MM.1S (cell line): Measurements from ENCODE around the gene CIB2.
"Not testable (repeated sequence)": the region's sequence is repeated elsewhere in the genome, so short reads cannot be mapped to it uniquely, and the experiment has no call there.

Source experiments
- DNase-seq: peaks from one replicate; pipeline ENCODE4 v3.0.0-alpha.2; 2015
- H2AFZ ChIP-seq: fragments of 300-600 bp; sonication (generic); 2 replicates; pipeline ENCODE4 v1.6.0; 2016; ENCODE audit warnings: antibody characterized with exemption, low read length
- H3F3A ChIP-seq: fragments of 300-600 bp; sonication (generic); 2 replicates; pipeline ENCODE4 v1.6.1; 2016; ENCODE audit warnings: mild to moderate bottlenecking, antibody characterized with exemption, low read length, moderate library complexity, mixed read lengths; ENCODE audit not compliant: insufficient read depth
- H3K27ac ChIP-seq: fragments of 300-600 bp; sonication (generic); 2 replicates; pipeline ENCODE4 v1.5.1; 2016; ENCODE audit warnings: mild to moderate bottlenecking, low read length
- H3K27me3 ChIP-seq: fragments of 300-600 bp; sonication (generic); replicated peaks from 2 replicates; pipeline ENCODE4 v1.6.0; 2016; ENCODE audit warnings: low read length; ENCODE audit not compliant: insufficient read depth
- H3K36me3 ChIP-seq: fragments of 300-600 bp; sonication (generic); replicated peaks from 2 replicates; pipeline ENCODE4 v1.6.1; 2016; ENCODE audit warnings: mild to moderate bottlenecking, low read length, mixed read lengths; ENCODE audit not compliant: insufficient read depth
- H3K4me1 ChIP-seq: fragments of 300-600 bp; sonication (generic); 2 replicates; pipeline ENCODE4 v1.6.1; 2016; ENCODE audit warnings: low read length, mixed read lengths
- H3K4me2 ChIP-seq: fragments of 300-600 bp; sonication (generic); 2 replicates; pipeline ENCODE4 v1.6.0; 2016; ENCODE audit warnings: low read depth, low read length
- H3K4me3 ChIP-seq: fragments of 300-600 bp; sonication (generic); 2 replicates; pipeline ENCODE4 v1.5.1; 2016; ENCODE audit warnings: low read length, mixed read lengths
- H3K79me2 ChIP-seq: fragments of 300-600 bp; sonication (generic); 2 replicates; pipeline ENCODE4 v1.6.1; 2016; ENCODE audit warnings: mixed run types, low read length, mixed read lengths
- H3K9ac ChIP-seq: fragments of 300-600 bp; sonication (generic); 2 replicates; pipeline ENCODE4 v1.6.1; 2016; ENCODE audit warnings: low read length, mixed read lengths
- H3K9me2 ChIP-seq: fragments of 300-600 bp; sonication (generic); replicated peaks from 2 replicates; pipeline ENCODE4 v1.6.1; 2016; ENCODE audit warnings: mild to moderate bottlenecking, low read length, mixed read lengths; ENCODE audit not compliant: insufficient read depth
- H3K9me3 ChIP-seq: fragments of 300-600 bp; sonication (generic); replicated peaks from 2 replicates; pipeline ENCODE4 v1.6.1; 2016; ENCODE audit warnings: mild to moderate bottlenecking, low read length, mixed read lengths; ENCODE audit not compliant: insufficient read depth
- H4K20me1 ChIP-seq: fragments of 300-600 bp; sonication (generic); 2 replicates; pipeline ENCODE4 v1.6.1; 2016; ENCODE audit warnings: mild to moderate bottlenecking, low read length, moderate library complexity, mixed read lengths; ENCODE audit not compliant: insufficient read depth
- CTCF ChIP-seq: fragments of 300-600 bp; sonication (generic); IDR thresholded peaks from 2 replicates; pipeline ENCODE4 v1.5.1; 2016; ENCODE audit warnings: antibody characterized with exemption, low read length, mixed read lengths
- EZH2 ChIP-seq: fragments of 300-600 bp; sonication (generic); optimal IDR thresholded peaks from 2 replicates; pipeline ENCODE3; 2017; ENCODE audit warnings: low read depth, mild to moderate bottlenecking, antibody characterized with exemption, low read length, mixed read lengths
- EZH2phosphoT487 ChIP-seq: fragments of 300-600 bp; sonication (generic); IDR thresholded peaks from 2 replicates; pipeline ENCODE4 v1.6.1; 2018; ENCODE audit warnings: antibody characterized with exemption, low read length

CIB2 gene

GRCh38 chr15:78156653-78157052 lies 25.4 kb upstream of the CIB2 start:
- Histone ChIP-seq H3K9me2 (no peaks in the 10 kb centered on the region), H3K9me3 (no peaks in the 10 kb centered on the region), H3K79me2 (peaks cover 53% of the 10 kb centered on the region), H3K4me1 (no peaks in the 10 kb centered on the region), H3K27me3 (no peaks in the 10 kb centered on the region), H4K20me1 (peaks cover 7% of the 10 kb centered on the region; the same call in 1 of the 2 replicates), H3K4me3 (no peak overlapping the region), H3K4me2 (no peak overlapping the region), H3K9ac (no peak overlapping the region), H3K36me3 (peaks cover 4% of the 10 kb centered on the region; the same call in 1 of the 2 replicates), H3F3A (no peaks in the 10 kb centered on the region), H2AFZ (no peak overlapping the region), H3K27ac (no peak overlapping the region)
- no peak for TF ChIP-seq EZH2phosphoT487
- no peak for TF ChIP-seq EZH2
- no peak for TF ChIP-seq CTCF
- no peak for DNase-seq

- Histone ChIP-seq H2AFZ (no peak overlapping the region), H3K27ac (no peak overlapping the region), H4K20me1 (peaks cover 7% of the 10 kb centered on the region; the same call in 1 of the 2 replicates), H3K9ac (no peak overlapping the region), H3K9me2 (no peaks in the 10 kb centered on the region), H3K4me3 (no peak overlapping the region), H3K36me3 (peaks cover 8% of the 10 kb centered on the region; the same call in 1 of the 2 replicates), H3F3A (no peaks in the 10 kb centered on the region), H3K4me2 (no peak overlapping the region), H3K4me1 (peaks cover 6% of the 10 kb centered on the region), H3K9me3 (no peaks in the 10 kb centered on the region), H3K27me3 (no peaks in the 10 kb centered on the region), H3K79me2 (peaks cover 65% of the 10 kb centered on the region)
- no peak for TF ChIP-seq EZH2
- no peak for TF ChIP-seq EZH2phosphoT487
- TF ChIP-seq CTCF, result no peak
- DNase-seq, result no peak
Measured at GRCh38 chr15:78155355-78155939, 24.2 kb upstream of the CIB2 start.

- Histone ChIP-seq H3K79me2 (peaks cover 70% of the 10 kb centered on the region), H3K27ac (no peak overlapping the region), H2AFZ (no peak overlapping the region), H3K9me2 (no peaks in the 10 kb centered on the region), H3K27me3 (no peaks in the 10 kb centered on the region), H4K20me1 (peaks cover 7% of the 10 kb centered on the region; the same call in 1 of the 2 replicates), H3K9ac (no peak overlapping the region), H3K4me1 (peaks cover 8% of the 10 kb centered on the region), H3K4me2 (no peak overlapping the region), H3K4me3 (no peak overlapping the region), H3K36me3 (peaks cover 8% of the 10 kb centered on the region; the same call in 1 of the 2 replicates), H3F3A (no peaks in the 10 kb centered on the region), H3K9me3 (no peaks in the 10 kb centered on the region)
- DNase-seq, result no peak
- TF ChIP-seq EZH2 (no peak), EZH2phosphoT487 (no peak), CTCF (no peak)
Measured at GRCh38 chr15:78154955-78155354, 23.7 kb upstream of the CIB2 start.

- peak overlapping the region; percentile 78; the same call in 1 of the 2 replicates for H3K4me3 ChIP-seq
- not testable (repeated sequence) for H3K27ac ChIP-seq, H3K27me3 ChIP-seq, H3F3A ChIP-seq, H2AFZ ChIP-seq, DNase-seq, H3K36me3 ChIP-seq, H4K20me1 ChIP-seq, H3K9me3 ChIP-seq, H3K9me2 ChIP-seq
- peak overlapping the region; percentile 95; the same call in 1 of the 2 replicates for H3K4me2 ChIP-seq
- H3K79me2 ChIP-seq, result peaks cover 66% of the 10 kb centered on the region
- peak overlapping the region; percentile 70; the same call in 1 of the 2 replicates for H3K9ac ChIP-seq
- H3K4me1 ChIP-seq, result peaks cover 11% of the 10 kb centered on the region
Measured at GRCh38 chr15:78151075-78151474, 19.8 kb upstream of the CIB2 start.
